Eye (tissue), 1 donor: ENCODE data around the gene NCK2.
"Not testable (repeated sequence)": the region's sequence is repeated elsewhere in the genome, so short reads cannot be mapped to it uniquely, and the experiment has no call there.

Experiments
- DNase-seq: peaks from one replicate; pipeline ENCODE4 v3.0.0-alpha.2; 2015

NCK2 gene

GRCh38 chr2:105897694-105898093, 153.0 kb downstream of the NCK2 start:
- not testable (repeated sequence) for DNase-seq

DNA sequence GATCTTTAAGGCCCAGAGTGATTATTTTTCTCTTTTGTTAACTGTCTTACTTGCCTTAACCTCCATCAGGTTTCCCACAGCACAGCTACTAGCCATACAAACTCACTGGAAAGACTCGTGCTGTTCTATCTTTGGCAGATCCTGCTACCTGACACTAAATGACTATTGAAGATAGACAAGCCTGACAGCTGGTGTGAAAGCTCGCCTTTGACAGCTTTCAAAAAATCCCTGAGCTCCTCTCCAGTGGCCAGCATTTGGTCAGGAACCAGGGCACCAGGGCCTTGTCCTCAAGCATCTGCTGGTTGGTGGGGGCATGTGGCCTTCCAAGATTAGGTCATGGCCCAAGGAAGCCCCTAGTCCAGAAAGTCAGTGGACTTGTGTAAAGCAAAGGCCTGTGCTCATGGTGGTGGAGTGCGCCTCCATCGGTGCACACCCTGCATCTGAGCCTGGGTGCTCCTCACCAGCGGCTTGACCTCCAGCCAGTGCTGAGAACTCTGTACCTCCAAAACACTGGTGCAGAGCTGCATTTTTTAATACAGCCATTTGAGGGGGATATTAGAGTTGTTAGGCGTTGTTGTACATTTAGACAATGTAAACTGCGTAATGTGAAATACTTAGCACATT, 158.5 kb downstream of the NCK2 start:
- no peak for DNase-seq

DNA sequence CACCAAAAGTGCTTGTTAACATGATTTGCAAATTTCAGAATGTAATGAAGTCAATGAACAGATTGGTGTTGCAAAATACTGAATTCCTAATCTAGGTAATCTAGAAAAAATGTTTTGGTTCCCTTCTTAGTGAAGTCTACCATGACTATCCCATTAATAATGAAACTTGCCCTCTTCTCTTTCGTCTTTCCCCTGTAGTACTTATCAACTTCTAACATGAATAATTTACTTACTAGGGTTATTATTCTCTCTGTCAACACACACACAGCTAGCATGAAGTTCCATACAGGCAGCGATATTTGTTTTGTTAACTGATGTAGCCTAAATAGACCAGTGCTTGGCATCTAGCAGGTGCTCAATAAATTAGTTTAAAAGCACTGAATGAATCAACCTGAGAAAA, 160.2 kb downstream of the NCK2 start:
- DNase-seq = no peak

DNA sequence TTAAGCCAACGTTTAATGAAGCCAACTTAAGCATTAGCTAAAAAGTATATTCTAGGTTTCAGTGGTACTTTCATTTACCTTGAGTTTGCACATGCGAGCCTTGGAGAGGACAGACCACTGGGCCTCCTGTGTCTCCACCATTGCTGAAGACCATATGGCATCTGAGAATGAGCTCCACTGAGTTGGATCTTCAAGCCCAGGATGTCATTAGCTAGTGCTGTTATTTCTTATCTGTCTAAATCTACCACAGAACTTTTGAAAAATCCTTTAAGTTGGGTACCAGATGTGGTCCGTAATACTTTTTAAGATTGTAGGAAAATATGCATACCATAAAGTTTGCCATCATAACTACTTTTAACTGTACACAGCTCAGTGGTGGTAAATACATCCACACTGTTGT, 161.8 kb downstream of the NCK2 start:
- no peak for DNase-seq

GRCh38 chr2:105907184-105907583, 162.5 kb downstream of the NCK2 start:
- no peak for DNase-seq

DNA sequence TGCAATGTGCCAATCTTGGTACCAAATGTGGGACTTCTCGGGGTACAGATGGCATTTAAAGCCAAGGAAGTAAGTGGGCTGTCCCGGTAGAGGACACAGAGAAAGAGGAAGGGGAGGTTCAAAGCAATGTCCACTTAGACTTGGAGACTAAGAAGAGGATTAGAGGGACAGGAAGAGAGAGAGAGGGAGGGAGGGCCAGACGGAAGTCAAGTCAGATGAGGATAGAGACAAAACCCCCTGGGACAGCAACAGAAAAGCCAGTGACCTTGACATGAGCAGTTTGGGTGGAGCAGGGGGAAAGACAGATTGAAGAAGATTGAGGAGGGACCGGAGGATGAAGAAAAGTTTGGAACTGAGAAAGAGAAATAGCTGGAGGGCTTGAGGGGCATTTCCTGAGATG, 164.5 kb downstream of the NCK2 start:
- no peak for DNase-seq

DNA sequence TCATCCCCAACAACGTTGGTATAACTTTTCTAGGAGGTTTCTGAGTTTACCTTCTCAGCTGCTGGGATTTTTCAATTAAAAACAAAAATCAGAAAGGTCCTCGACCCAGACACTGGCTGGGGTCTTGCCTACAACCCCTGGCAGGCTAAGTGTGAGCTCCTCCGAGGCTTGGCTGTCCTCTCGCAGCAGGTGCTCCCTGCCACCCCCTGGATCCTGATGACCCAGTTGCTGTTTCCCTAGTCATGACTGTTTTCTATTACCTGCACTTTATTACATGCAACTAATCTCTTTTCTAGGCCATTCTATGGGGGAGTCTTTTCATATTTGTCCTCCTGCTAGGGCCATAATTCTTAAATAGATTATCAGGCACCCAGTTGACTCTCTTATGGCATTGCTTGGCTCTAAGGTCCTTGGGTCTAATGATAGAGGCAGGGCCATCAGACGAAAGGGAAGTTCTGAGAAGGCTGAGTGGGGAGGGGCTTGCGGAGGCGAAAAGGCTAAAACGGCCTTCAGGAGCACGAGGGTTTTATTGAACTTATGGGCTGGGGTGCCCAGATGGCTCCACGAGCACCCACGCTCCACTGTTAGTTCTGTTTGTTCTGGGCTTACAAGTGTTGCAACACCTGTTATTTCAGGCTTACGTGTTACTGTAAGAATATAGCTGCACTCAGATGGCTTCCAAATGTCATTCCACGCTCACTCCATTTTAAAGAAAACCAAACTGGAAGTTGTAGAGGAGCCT, 166.0 kb downstream of the NCK2 start:
- DNase-seq = no peak

DNA sequence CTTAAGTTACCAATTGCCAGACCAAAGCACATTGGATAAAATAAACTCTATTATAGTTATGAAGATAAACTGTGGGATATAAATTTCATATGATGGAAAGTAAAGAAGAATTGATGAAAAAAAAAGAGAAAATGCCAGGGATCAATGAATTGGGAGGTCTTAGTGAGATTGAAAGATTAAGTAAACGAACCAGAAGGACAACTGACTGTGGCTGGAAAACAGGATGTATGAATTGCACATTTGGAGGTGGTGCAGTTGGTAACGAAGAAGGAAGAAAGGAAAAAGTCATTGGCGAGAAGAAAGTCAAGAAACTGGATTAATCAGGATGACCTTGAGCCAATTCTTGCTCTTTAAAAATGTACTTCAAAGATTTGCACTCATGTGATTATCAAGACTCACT, 166.7 kb downstream of the NCK2 start:
- no peak for DNase-seq

- no peak for DNase-seq
These were observed 167.4 kb downstream of the NCK2 start for GRCh38 chr2:105912081-105912480.

- DNase-seq = no peak
These were observed 170.4 kb downstream of the NCK2 start for GRCh38 chr2:105915005-105915558.

- no peak for DNase-seq
These were observed 172.5 kb downstream of the NCK2 start for GRCh38 chr2:105917226-105917625.

DNA sequence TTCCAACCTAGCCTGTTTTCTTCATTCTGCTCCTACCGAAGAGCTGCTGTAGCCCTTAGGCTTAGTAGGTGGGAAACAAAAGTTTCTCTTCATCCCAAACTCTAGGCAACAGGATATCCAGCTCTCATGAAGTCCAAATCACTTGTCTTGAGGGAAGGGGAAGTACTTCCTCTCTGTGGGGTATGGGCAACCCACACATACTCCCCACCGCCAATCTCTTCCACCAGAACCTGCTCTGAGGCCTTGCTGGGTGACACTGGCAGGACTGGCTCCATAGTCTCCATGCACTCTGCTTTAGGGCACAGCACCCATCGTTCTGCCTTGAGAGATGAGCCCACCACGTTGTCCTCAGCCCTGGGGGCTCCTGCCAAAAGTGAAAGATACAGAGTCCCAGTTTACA, 173.0 kb downstream of the NCK2 start:
- DNase-seq = no peak

DNA sequence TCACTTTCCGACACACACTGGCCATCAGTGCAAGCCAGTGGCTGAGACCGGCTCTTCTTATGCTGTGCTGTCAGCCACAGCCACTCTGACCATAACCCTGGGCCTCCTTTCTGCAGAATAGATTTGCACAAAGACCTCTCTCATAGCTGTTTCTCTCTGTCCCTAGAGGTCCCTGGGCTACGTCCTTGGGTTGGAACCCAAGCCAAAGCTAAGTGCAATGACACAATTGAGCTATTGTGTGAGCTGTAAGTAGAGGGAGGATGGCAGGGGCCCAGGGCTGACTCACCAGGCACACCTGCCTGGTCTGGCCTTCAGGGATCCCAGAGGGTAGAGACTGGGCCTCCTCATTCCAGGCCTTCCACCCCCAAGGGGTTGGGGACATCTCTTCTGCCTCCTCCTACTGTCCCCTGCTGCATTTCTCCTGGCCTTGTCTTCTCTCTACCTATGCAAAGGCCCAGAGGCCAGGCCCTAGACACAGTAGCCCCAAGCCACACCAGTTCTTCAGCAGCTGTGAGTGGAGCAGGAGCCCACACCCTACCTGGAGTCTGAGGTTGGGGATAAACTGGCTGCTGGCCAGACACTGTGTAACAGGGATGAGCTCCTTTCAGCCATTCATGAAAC, 174.6 kb downstream of the NCK2 start:
- DNase-seq = no peak

GRCh38 chr2:105919826-105920225, 175.1 kb downstream of the NCK2 start:
- DNase-seq = no peak

- DNase-seq = no peak
These were observed 179.6 kb downstream of the NCK2 start for GRCh38 chr2:105924271-105924670.

GRCh38 chr2:105924932-105925331, 180.2 kb downstream of the NCK2 start:
- no peak for DNase-seq

DNA sequence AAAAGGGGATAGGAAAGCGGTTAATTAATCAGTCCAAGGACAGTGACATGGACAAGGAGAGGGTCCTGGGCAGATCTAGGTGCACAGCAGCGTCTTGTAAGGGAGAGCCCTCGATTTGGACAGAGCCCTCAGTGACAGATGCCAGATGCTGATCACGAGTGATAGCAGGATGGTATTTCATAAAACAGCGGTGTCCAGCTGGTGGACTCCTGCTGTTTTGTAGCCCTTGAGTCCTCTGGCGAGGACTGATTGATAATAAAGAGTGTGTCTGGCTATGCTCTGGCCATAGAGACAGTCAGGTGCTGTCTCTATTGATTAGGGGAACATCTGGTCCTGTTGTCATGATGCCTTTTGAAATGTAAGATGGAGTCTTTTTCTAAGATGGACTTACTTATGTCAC, 180.7 kb downstream of the NCK2 start:
- DNase-seq = no peak

DNA sequence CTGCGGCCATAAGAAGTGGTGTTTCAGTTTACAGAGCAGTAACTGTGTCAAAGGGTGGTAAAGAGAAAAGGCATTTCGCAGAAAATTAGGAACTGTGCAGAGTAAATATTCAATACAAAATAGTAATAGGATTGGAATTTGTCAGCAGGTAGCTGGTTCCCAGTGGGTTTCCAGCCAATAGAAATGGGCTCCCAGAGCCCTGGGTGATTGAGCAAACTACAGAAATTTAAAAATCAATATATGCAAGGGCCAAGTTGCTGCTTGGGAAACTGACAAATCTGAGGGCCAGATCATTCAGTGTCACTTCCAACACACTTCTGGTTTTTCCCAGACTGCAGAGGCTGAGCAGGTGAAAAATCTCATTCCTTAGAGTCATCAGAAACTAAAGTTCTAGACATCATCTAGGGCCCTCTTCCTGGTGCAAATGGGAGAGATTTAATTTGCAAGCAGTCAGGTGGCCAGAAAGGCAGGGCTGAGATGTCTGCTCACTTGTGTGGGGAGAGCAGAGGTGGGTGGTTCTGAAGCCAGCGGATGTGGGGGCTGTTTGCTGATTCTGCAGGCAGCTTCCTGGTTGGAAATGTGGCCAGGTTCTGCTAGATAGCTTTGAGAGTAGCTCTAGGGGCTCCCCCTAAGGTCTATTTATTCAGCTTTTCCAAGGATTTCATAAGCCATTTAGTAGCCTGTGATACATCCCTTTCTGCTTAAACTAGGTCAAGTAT, 182.4 kb downstream of the NCK2 start:
- DNase-seq = no peak

GRCh38 chr2:105928086-105928485, 183.4 kb downstream of the NCK2 start:
- no peak for DNase-seq

DNA sequence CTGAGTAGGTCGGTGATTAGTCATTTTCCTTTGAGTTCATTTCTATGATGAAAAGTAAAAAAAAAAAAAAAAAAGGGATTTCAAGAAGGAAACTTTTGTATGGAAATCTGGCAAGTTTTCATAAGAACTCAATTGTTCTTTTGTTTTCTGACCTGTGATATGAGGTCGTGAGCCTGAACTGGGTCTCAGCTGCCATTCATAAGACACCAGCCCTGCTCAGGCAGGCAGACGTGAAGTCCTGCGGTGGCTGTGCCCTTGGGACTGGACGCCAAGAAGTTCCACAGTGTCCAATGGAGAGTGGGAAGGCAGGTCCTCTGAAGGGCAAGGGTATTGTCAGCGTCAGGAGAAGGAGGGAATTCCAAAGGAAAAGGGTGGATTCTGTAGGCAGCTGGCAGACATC, 183.9 kb downstream of the NCK2 start:
- no peak for DNase-seq

GRCh38 chr2:105929516-105929915, 184.8 kb downstream of the NCK2 start:
- DNase-seq = no peak

DNA sequence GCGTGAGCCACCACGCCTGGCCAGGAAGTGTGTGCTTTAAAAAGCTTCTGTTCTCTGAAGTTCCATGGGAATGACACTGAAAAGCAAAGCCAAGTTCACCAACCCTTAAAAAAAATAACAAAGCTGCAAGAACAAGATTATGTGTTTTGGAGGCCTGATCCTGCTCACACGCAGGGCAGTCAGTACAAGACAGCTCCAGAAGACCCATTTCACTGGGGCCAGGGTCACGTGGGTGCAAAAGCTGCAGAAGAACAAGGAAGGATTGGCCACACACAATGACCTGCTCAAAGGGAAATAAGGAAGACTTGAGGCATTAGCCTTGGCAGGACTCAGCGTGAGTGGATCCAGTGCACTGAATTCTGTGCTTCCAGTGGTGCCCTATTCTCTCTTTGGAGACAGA, 187.9 kb downstream of the NCK2 start:
- no peak for DNase-seq

DNA sequence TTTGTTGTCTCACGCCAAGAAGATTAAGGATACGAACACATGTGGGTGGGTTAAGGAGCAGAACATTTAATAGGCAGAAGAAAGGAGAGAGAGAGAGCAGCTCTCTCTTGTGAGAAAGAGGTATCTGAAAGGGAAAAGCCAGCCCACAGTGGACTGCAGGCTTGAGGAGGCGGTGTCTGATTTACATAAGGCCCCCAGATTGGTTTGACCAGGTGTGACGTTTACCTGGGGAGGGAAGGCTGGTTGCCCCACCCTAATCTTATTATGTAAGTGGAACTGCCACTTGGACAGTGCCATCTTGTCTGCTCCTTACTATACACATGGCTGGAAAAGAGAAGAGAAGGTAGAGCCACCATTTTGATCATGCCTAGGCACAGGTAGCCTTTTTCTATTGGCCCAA, 189.2 kb downstream of the NCK2 start:
- no peak for DNase-seq
